ENCODE data around the gene DUSP19.

- TF ChIP-seq CTCF (IDR thresholded peaks at IDR 0.05; ENCODE audit: insufficient read depth, low read depth, low read length) (peak; percentile 19), EZH2 (IDR thresholded peaks at IDR 0.05; ENCODE audit: insufficient read depth, low read length) (no peak)
Measured at GRCh38 chr2:183070942-183071844, 7.4 kb upstream of the DUSP19 start.
